Adrenal gland (tissue), 5 donors: ENCODE results near the gene ABAT.

Source experiments
- POLR2A ChIP-seq, 2 donors: fragments of 450-650 bp; IDR thresholded peaks; one replicate each; pipeline ENCODE4 v1.6.1; 2017; ENCODE audit warnings: antibody characterized with exemption in 2 of 2, mild to moderate bottlenecking in 2 of 2, moderate library complexity in 1 of 2
- TF ChIP-seq, protein P1 (sequence below), 6 experiments: fragments of 450-650 bp in 4 of 6; fragments of 200-600 bp in 2 of 6; sonication (generic) in 1 of 6; IDR thresholded peaks; 1 replicate in 5 of 6; 2 replicates in 1 of 6; pipeline versions ENCODE4 v1.5.1 to v1.8.0; 2016 to 2021; ENCODE audit warnings: antibody characterized with exemption in 6 of 6, mild to moderate bottlenecking in 2 of 6, moderate library complexity in 1 of 6
- donor health status: DM: no; HTN: no; CAD: no.

GRCh38 chr16:8661703-8662102 lies 12.7 kb upstream of the ABAT start:
- no peak for TF ChIP-seq POLR2A (IDR thresholded peaks at IDR 0.05)
- TF ChIP-seq, protein P1, sequence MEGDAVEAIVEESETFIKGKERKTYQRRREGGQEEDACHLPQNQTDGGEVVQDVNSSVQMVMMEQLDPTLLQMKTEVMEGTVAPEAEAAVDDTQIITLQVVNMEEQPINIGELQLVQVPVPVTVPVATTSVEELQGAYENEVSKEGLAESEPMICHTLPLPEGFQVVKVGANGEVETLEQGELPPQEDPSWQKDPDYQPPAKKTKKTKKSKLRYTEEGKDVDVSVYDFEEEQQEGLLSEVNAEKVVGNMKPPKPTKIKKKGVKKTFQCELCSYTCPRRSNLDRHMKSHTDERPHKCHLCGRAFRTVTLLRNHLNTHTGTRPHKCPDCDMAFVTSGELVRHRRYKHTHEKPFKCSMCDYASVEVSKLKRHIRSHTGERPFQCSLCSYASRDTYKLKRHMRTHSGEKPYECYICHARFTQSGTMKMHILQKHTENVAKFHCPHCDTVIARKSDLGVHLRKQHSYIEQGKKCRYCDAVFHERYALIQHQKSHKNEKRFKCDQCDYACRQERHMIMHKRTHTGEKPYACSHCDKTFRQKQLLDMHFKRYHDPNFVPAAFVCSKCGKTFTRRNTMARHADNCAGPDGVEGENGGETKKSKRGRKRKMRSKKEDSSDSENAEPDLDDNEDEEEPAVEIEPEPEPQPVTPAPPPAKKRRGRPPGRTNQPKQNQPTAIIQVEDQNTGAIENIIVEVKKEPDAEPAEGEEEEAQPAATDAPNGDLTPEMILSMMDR (IDR thresholded peaks at IDR 0.05): no peak
